ENCODE data around the gene ERICH2.

The ERICH2 gene

DNA sequence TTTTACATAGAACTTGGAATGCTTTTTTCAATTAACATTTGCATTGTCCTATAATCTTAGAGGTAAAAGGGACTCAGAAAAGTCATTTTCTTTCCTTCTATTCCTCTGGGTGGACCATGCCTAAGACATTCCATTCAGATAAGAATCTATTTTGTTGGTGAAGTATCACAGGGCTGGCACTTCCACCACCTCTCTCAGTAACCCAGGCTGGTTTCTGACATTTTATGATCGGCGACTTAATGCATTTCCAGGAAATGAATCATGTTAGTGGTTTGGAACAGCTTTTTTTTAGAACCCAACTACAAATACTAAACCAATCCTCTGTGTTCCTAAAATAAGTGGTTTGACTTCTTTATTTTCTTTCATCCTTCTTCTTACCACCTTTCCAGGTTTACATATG is 73.5 kb downstream of the ERICH2 start:
- peak in 1 of 5 experiments; percentile 53 for DNase-seq

GRCh38 chr2:170845343-170845742 is 75.2 kb downstream of the ERICH2 start:
- DNase-seq = no peak

DNA sequence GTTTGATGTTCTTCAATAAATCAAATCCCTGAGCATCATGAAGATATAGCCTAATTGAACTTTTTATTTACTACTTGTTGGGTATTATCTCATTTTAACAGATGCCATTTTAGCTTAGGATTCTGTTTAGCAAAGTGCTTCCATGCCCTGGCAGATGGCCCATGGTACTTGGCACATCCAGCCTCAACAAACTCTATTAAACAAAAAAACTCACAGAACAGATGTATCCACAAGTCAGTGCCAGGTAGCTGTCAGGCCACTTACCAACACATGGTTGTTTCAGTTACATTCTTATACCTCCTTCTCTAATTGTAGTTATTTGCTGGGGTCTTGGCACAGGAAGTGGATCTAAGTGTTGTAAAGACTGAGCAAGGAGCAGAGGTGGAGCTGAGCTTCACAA is 76.1 kb downstream of the ERICH2 start:
- DNase-seq = no peak

GRCh38 chr2:170847716-170848115 is 77.5 kb downstream of the ERICH2 start:
- no peak for DNase-seq

Data from T-helper 2 cell (primary cell).